Esophagus muscularis mucosa (tissue), 4 donors: ENCODE data around the gene GAREM1. TPM values are rescaled to one million over a fixed set of nuclear protein-coding genes. Genes with fewer than 3 reads are reported as not detected.

Experiments
- DNase-seq: peaks from one replicate; pipeline ENCODE4 v3.0.0-alpha.2; 2017; ENCODE audit errors: extremely low spot score
- H3K27ac ChIP-seq, 4 donors: fragments of 200-600 bp; sonication (generic); replicated peaks in 1 of 4; 1 replicate in 3 of 4; 2 replicates in 1 of 4; pipeline ENCODE4 v1.5.1; 2016 to 2019; ENCODE audit warnings: mild to moderate bottlenecking in 1 of 4
- H3K27me3 ChIP-seq, 4 donors: fragments of 200-600 bp; sonication (generic); one replicate each; pipeline versions ENCODE4 v1.5.1 to v1.6.0; 2016 to 2019
- H3K36me3 ChIP-seq, 4 donors: fragments of 200-600 bp; sonication (generic); one replicate each; pipeline ENCODE4 v1.5.1; 2016 to 2019
- H3K4me1 ChIP-seq, 4 donors: fragments of 200-600 bp; sonication (generic); one replicate each; pipeline ENCODE4 v1.5.1; 2016 to 2019
- H3K4me3 ChIP-seq, 4 donors: fragments of 200-600 bp; sonication (generic); 1 replicate in 2 of 4; 2 replicates in 2 of 4; pipeline ENCODE4 v1.5.1; 2016 to 2019; ENCODE audit warnings: mild to moderate bottlenecking in 4 of 4, moderate library complexity in 1 of 4
- H3K9me3 ChIP-seq, 4 donors: fragments of 200-600 bp; sonication (generic); 1 replicate in 3 of 4; 2 replicates in 1 of 4; pipeline ENCODE4 v1.5.1; 2016 to 2019
- CTCF ChIP-seq, 3 experiments: fragments of 200-600 bp in 2 of 3; fragments of 450-650 bp in 1 of 3; sonication (generic) in 2 of 3; IDR thresholded peaks; one replicate each; pipeline ENCODE4 v1.5.1; 2017 to 2019; ENCODE audit warnings: antibody characterized with exemption in 3 of 3, mild to moderate bottlenecking in 2 of 3, moderate library complexity in 1 of 3
- EP300 ChIP-seq: sonication (generic); formaldehyde crosslinking; IDR thresholded peaks from one replicate; pipeline ENCODE4 v1.6.1; 2017; ENCODE audit warnings: antibody characterized with exemption
- POLR2A ChIP-seq: fragments of 450-650 bp; IDR thresholded peaks from one replicate; pipeline ENCODE4 v1.6.1; 2017; ENCODE audit warnings: antibody characterized with exemption, moderate library complexity, mild to moderate bottlenecking, low read depth
- POLR2AphosphoS5 ChIP-seq, 2 donors: sonication (generic); formaldehyde crosslinking; IDR thresholded peaks; one replicate each; pipeline ENCODE4 v1.6.1; 2017; ENCODE audit warnings: antibody characterized with exemption in 2 of 2
- WGBS: methylation state at CpG from one replicate; pipeline ENCODE4 v1.1.5; 2018; 5-methylcytosine and 5-hydroxymethylcytosine counted together
- intact Hi-C: fragments of 100-400 bp; cut with DNase I; formaldehyde crosslinking; loops from one replicate; pipeline ENCODE4 v1.15.1; 2023
- total RNA-seq, 4 donors: library from RNA; depleted of rRNA; stranded (reverse); fragments of >200 nt; gene quantifications; one replicate each; pipeline versions ENCODE4 v1.1.0 to v1.2.1, GENCODE V29; 2016

Gene GAREM1
- total RNA-seq, 4 donors from 2014 or later, result 7.0 to 11.6 (median 9.8) TPM

GRCh38 chr18:32380559-32380958 lies 90.1 kb downstream of the GAREM1 start:
- TF ChIP-seq CTCF (IDR thresholded peaks at IDR 0.05) (no peak), POLR2AphosphoS5 (IDR thresholded peaks at IDR 0.05) (no peak), POLR2A (no peak), EP300 (no peak)
- H3K9me3 ChIP-seq, result no peaks in the 10 kb centered on the region
- no peaks in the 10 kb centered on the region for H3K27me3 ChIP-seq
- no peak overlapping the region for H3K27ac ChIP-seq
- 65% methylated on average over 1 of the region's 1 CpG for WGBS
- intact Hi-C loops, result no loop called here
- H3K36me3 ChIP-seq, result no peaks in the 10 kb centered on the region
- H3K4me1 ChIP-seq, result peaks cover 19 to 39% (median 28%) of the 10 kb centered on the region in 4 donors
- no peak for DNase-seq
- H3K4me3 ChIP-seq, result no peak overlapping the region

- H3K4me1 ChIP-seq, result peaks cover 15 to 32% (median 22%) of the 10 kb centered on the region in 4 donors
- no peak for DNase-seq
- TF ChIP-seq EP300 (no peak), POLR2A (no peak), POLR2AphosphoS5 (IDR thresholded peaks at IDR 0.05) (no peak), CTCF (IDR thresholded peaks at IDR 0.05) (no peak)
- intact Hi-C loops, result no loop called here
- H3K4me3 ChIP-seq, result no peak overlapping the region
- no peaks in the 10 kb centered on the region for H3K27me3 ChIP-seq
- no peaks in the 10 kb centered on the region for H3K36me3 ChIP-seq
- no peak overlapping the region for H3K27ac ChIP-seq
- H3K9me3 ChIP-seq, result no peaks in the 10 kb centered on the region
- WGBS, result 93% methylated on average over 7 of the region's 7 CpGs
Observed at GRCh38 chr18:32379891-32380290, 90.8 kb downstream of the GAREM1 start.

- intact Hi-C loops, result no loop called here
- no peaks in the 10 kb centered on the region for H3K9me3 ChIP-seq
- H3K4me3 ChIP-seq, result no peak overlapping the region
- 82% methylated on average over 4 of the region's 4 CpGs for WGBS
- H3K27me3 ChIP-seq, result no peaks in the 10 kb centered on the region
- H3K4me1 ChIP-seq, result peaks cover 23 to 33% (median 30%) of the 10 kb centered on the region in 4 donors
- TF ChIP-seq EP300 (no peak), POLR2A (no peak), CTCF (IDR thresholded peaks at IDR 0.05) (no peak), POLR2AphosphoS5 (IDR thresholded peaks at IDR 0.05) (no peak)
- DNase-seq, result no peak
- no peaks in the 10 kb centered on the region for H3K36me3 ChIP-seq
- H3K27ac ChIP-seq, result no peak overlapping the region
Observed at GRCh38 chr18:32378705-32379104, 92.0 kb downstream of the GAREM1 start.

- Histone ChIP-seq H3K36me3 (no peaks in the 10 kb centered on the region), H3K4me1 (peaks cover 22 to 38% (median 30%) of the 10 kb centered on the region in 4 donors), H3K9me3 (no peaks in the 10 kb centered on the region), H3K4me3 (no peak overlapping the region), H3K27me3 (no peaks in the 10 kb centered on the region), H3K27ac (peak overlapping the region in 1 of 4 donors; percentile 6)
- no peak for DNase-seq
- no peak for TF ChIP-seq EP300
- TF ChIP-seq CTCF (IDR thresholded peaks at IDR 0.05), result no peak
- TF ChIP-seq POLR2AphosphoS5 (IDR thresholded peaks at IDR 0.05), result no peak
- TF ChIP-seq POLR2A, result no peak
- 30% methylated on average over 3 of the region's 3 CpGs for WGBS
- intact Hi-C loops, result no loop called here
Observed at GRCh38 chr18:32373995-32374394, 96.7 kb downstream of the GAREM1 start.

GRCh38 chr18:32373505-32373904 lies 97.2 kb downstream of the GAREM1 start:
- WGBS, result 97% methylated on average over 4 of the region's 4 CpGs
- intact Hi-C loops, result no loop called here
- no peaks in the 10 kb centered on the region for H3K36me3 ChIP-seq
- no peak for DNase-seq
- H3K4me1 ChIP-seq, result peaks cover 22 to 36% (median 30%) of the 10 kb centered on the region in 4 donors
- H3K27me3 ChIP-seq, result no peaks in the 10 kb centered on the region
- no peaks in the 10 kb centered on the region for H3K9me3 ChIP-seq
- no peak overlapping the region for H3K4me3 ChIP-seq
- H3K27ac ChIP-seq, result peak overlapping the region in 1 of 4 donors; percentile 6
- TF ChIP-seq POLR2A, result no peak
- TF ChIP-seq EP300, result no peak
- TF ChIP-seq POLR2AphosphoS5 (IDR thresholded peaks at IDR 0.05), result no peak
- no peak for TF ChIP-seq CTCF (IDR thresholded peaks at IDR 0.05)
